Endothelial cell of umbilical vein (primary cell): ENCODE measurements around the gene ANKMY1. TPM values are rescaled to one million over a fixed set of nuclear protein-coding genes. Genes with fewer than 3 reads are reported as not detected.

Experiments used
- BruUV-seq: library from RNA; stranded (reverse); fragments of 400-500 nt; replicated peaks from 2 replicates; lab custom pipeline; 2021; lab: Mats Ljungman, UMichigan
- CTCF ChIA-PET: fragments of 300-600, 350-600 bp; sonication (Branson Sonifier 250); formaldehyde crosslinking; loops from one replicate; lab custom pipeline; 2021; ENCODE audit warnings: antibody characterized with exemption, inconsistent platforms; lab: Charles Lee
- POLR2A ChIA-PET: fragments of 300-600, 350-600 bp; sonication (Branson Sonifier 250); formaldehyde crosslinking; loops from one replicate; lab custom pipeline; 2021; ENCODE audit warnings: antibody characterized with exemption, inconsistent platforms; lab: Charles Lee
- DNase-seq: peaks from one replicate; pipeline ENCODE4 v3.0.0-alpha.2; 2011; ENCODE audit warnings: low read depth, low spot score
- FAIRE-seq: peaks from 2 replicates; lab custom pipeline; 2011; peaks lifted over from hg19 to GRCh38; lab: Jason Lieb, UNC
- H2AFZ ChIP-seq: 2 replicates; pipeline ENCODE4 v1.6.0; 2012; ENCODE audit warnings: low read depth, low read length, control low read depth, inconsistent platforms
- H3K27ac ChIP-seq: 2 replicates; pipeline ENCODE4 v1.5.1; 2011; ENCODE audit warnings: low read depth, mild to moderate bottlenecking, control low read depth, low read length, moderate library complexity; ENCODE audit not compliant: insufficient read depth
- H3K27me3 ChIP-seq, 2 experiments: 2 replicates each; pipeline versions ENCODE4 v1.6.0 to v1.6.1; 2011; ENCODE audit warnings: low read length in 2 of 2, mixed read lengths in 1 of 2; ENCODE audit not compliant: control insufficient read depth in 2 of 2, insufficient read depth in 2 of 2
- H3K36me3 ChIP-seq, 2 experiments: 2 replicates in 1 of 2; 3 replicates in 1 of 2; pipeline ENCODE4 v1.5.1; 2011; ENCODE audit warnings: low read length in 2 of 2, mild to moderate bottlenecking in 1 of 2, moderate library complexity in 1 of 2; ENCODE audit not compliant: control insufficient read depth in 2 of 2, insufficient read depth in 2 of 2; ENCODE audit errors: extremely low read depth in 1 of 2
- H3K4me1 ChIP-seq: 3 replicates; pipeline ENCODE4 v1.5.1; 2011; ENCODE audit warnings: mild to moderate bottlenecking, low read length; ENCODE audit not compliant: control insufficient read depth, insufficient read depth; ENCODE audit errors: extremely low read depth
- H3K4me2 ChIP-seq: 2 replicates; pipeline ENCODE4 v1.6.1; 2011; ENCODE audit warnings: low read length, control low read depth, mixed read lengths; ENCODE audit not compliant: insufficient read depth
- H3K4me3 ChIP-seq, 3 experiments: fragments of 200-600 bp in 1 of 3; sonication (generic), shearing (Covaris generic) in 1 of 3; replicated peaks in 1 of 3; 2 replicates each; pipeline ENCODE4 v1.5.1; 2011 to 2016; ENCODE audit warnings: control low read depth in 3 of 3, low read length in 3 of 3, mild to moderate bottlenecking in 2 of 3, inconsistent platforms in 1 of 3, low read depth in 1 of 3, moderate library complexity in 1 of 3; ENCODE audit not compliant: insufficient read depth in 1 of 3
- H3K79me2 ChIP-seq: 2 replicates; pipeline ENCODE4 v1.6.0; 2012; ENCODE audit warnings: low read length, inconsistent platforms; ENCODE audit not compliant: control insufficient read depth, insufficient read depth
- H3K9ac ChIP-seq: replicated peaks from 2 replicates; pipeline ENCODE3; 2011; ENCODE audit warnings: low read length, control low read depth; ENCODE audit not compliant: insufficient read depth; ENCODE audit errors: extremely low read depth
- H3K9me1 ChIP-seq: replicated peaks from 3 replicates; pipeline ENCODE4 v1.6.0; 2011; ENCODE audit warnings: mild to moderate bottlenecking, low read length; ENCODE audit not compliant: control insufficient read depth, insufficient read depth; ENCODE audit errors: extremely low read depth
- H3K9me3 ChIP-seq: replicated peaks from 2 replicates; pipeline ENCODE4 v1.5.1; 2012; ENCODE audit warnings: low read length, inconsistent platforms; ENCODE audit not compliant: control insufficient read depth, insufficient read depth
- H4K20me1 ChIP-seq: replicated peaks from 2 replicates; pipeline ENCODE3; 2011; ENCODE audit warnings: mild to moderate bottlenecking, low read length; ENCODE audit not compliant: control insufficient read depth, insufficient read depth; ENCODE audit errors: extremely low read depth
- EZH2 ChIP-seq: IDR thresholded peaks from 2 replicates; pipeline ENCODE4 v1.6.1; 2012; ENCODE audit warnings: borderline replicate concordance, low read depth, mild to moderate bottlenecking, moderate library complexity, low read length, inconsistent platforms; ENCODE audit not compliant: severe bottlenecking
- FOS ChIP-seq: IDR thresholded peaks from 2 replicates; pipeline ENCODE4 v1.6.1; 2011; ENCODE audit warnings: mild to moderate bottlenecking, low read length, moderate library complexity, borderline replicate concordance; ENCODE audit not compliant: insufficient read depth
- GATA2 ChIP-seq: IDR thresholded peaks from 2 replicates; pipeline ENCODE4 v1.7.0; 2011; ENCODE audit warnings: low read depth, mild to moderate bottlenecking, moderate library complexity, mixed read lengths, low read length; ENCODE audit not compliant: insufficient read length, insufficient read depth
- JUN ChIP-seq: IDR thresholded peaks from 2 replicates; pipeline ENCODE4 v1.6.1; 2011; ENCODE audit warnings: borderline replicate concordance, low read depth; ENCODE audit not compliant: insufficient read length, insufficient read depth
- MAX ChIP-seq: IDR thresholded peaks from 2 replicates; pipeline ENCODE4 v1.6.1; 2011; ENCODE audit not compliant: insufficient read depth, insufficient read length
- MYC ChIP-seq: IDR thresholded peaks from one replicate; pipeline ENCODE4 v1.6.1; 2011; ENCODE audit warnings: mild to moderate bottlenecking, low read depth, low read length
- POLR2A ChIP-seq: IDR thresholded peaks from 2 replicates; pipeline ENCODE4 v1.6.1; 2012; ENCODE audit warnings: low read depth, mild to moderate bottlenecking, control low read depth, low read length
- POLR2AphosphoS5 ChIP-seq: IDR thresholded peaks from 2 replicates; pipeline ENCODE4 v1.6.1; 2012; ENCODE audit warnings: low read depth, mild to moderate bottlenecking, control low read depth, low read length, moderate library complexity; ENCODE audit not compliant: insufficient read depth
- dilution Hi-C: fragments of 300-500 bp; cut with MboI; formaldehyde crosslinking; loops from one replicate; pipeline ENCODE4 v1.15.0; 2019; ENCODE audit warnings: low sequenced_read_pairs; ENCODE audit not compliant: extremely low pct_ligation_motif_present
- intact Hi-C: fragments of 100-400 bp; cut with micrococcal nuclease; formaldehyde crosslinking; loops from one replicate; pipeline ENCODE4 v1.10.0; 2022
- polyA plus RNA-seq, 4 experiments: library from polyadenylated mRNA; depleted of rRNA in 3 of 4; stranded (reverse) in 3 of 4; unstranded in 1 of 4; fragments of >200 nt; gene quantifications; 2 replicates each; pipeline versions ENCODE4 v1.2.1 to v1.2.3, GENCODE V29; 2011 to 2012; ENCODE audit warnings: missing spikeins in 1 of 4
- total RNA-seq: library from RNA; stranded (reverse); gene quantifications from 2 replicates; pipeline ENCODE4 v1.2.3, GENCODE V29; 2021
- TF ChIP-seq, protein P1 (sequence below), 2 donors: IDR thresholded peaks; 1 replicate in 1 of 2; 2 replicates in 1 of 2; pipeline ENCODE4 v1.5.1; 2011; ENCODE audit warnings: low read length in 2 of 2, mild to moderate bottlenecking in 2 of 2, moderate library complexity in 2 of 2, control low read depth in 1 of 2, inconsistent platforms in 1 of 2, low read depth in 1 of 2; ENCODE audit not compliant: insufficient read depth in 1 of 2; ENCODE audit errors: extremely low read depth in 1 of 2

The ANKMY1 gene
- total and polyA plus RNA-seq, 2 donors (not counting 3 experiments of a cell fraction or from before 2014, with no cell fraction given) = 9.0 to 16.0 TPM

- H3K36me3 ChIP-seq = peaks cover 2 to 22% of the 10 kb centered on the region in 2 experiments
- H3K27me3 ChIP-seq = no peaks in the 10 kb centered on the region
- POLR2A ChIA-PET = interaction anchor here (0.6 kb wide), 1 partner anchor 187 kb away, joined by 3 read pairs; no protein-coding TSS in a partner anchor
- H3K9me1 ChIP-seq = no peaks in the 10 kb centered on the region
- no peak overlapping the region for H2AFZ ChIP-seq
- no peaks in the 10 kb centered on the region for H3K9me3 ChIP-seq
- dilution Hi-C loops (no loop called here), intact Hi-C loops (no loop called here)
- no peak overlapping the region for H3K4me2 ChIP-seq
- CTCF ChIA-PET = no interaction called here
- TF ChIP-seq EZH2 (no peak), FOS (no peak), MAX (no peak), JUN (no peak), POLR2AphosphoS5 (no peak), MYC (no peak), POLR2A (no peak), GATA2 (no peak)
- TF ChIP-seq, protein P1, sequence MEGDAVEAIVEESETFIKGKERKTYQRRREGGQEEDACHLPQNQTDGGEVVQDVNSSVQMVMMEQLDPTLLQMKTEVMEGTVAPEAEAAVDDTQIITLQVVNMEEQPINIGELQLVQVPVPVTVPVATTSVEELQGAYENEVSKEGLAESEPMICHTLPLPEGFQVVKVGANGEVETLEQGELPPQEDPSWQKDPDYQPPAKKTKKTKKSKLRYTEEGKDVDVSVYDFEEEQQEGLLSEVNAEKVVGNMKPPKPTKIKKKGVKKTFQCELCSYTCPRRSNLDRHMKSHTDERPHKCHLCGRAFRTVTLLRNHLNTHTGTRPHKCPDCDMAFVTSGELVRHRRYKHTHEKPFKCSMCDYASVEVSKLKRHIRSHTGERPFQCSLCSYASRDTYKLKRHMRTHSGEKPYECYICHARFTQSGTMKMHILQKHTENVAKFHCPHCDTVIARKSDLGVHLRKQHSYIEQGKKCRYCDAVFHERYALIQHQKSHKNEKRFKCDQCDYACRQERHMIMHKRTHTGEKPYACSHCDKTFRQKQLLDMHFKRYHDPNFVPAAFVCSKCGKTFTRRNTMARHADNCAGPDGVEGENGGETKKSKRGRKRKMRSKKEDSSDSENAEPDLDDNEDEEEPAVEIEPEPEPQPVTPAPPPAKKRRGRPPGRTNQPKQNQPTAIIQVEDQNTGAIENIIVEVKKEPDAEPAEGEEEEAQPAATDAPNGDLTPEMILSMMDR (IDR thresholded peaks at IDR 0.05; ENCODE audit: extremely low read depth in 1 of 2, insufficient read depth in 1 of 2, low read depth in 1 of 2, low read length in 2 of 2) = no peak
- H3K4me1 ChIP-seq = peaks cover 11% of the 10 kb centered on the region
- BruUV-seq = no TSS peak
- H3K79me2 ChIP-seq = peaks cover 35% of the 10 kb centered on the region
- no peak overlapping the region for H3K27ac ChIP-seq
- H3K4me3 ChIP-seq = no peak overlapping the region
- H3K9ac ChIP-seq = no peak overlapping the region
- H4K20me1 ChIP-seq = no peaks in the 10 kb centered on the region
- no peak for DNase-seq
- FAIRE-seq = no peak
These were observed 33.4 kb upstream of the ANKMY1 start for GRCh38 chr2:240591226-240591625.
